GM23338 (cell line): ENCODE data around the gene JAZF1. TPM values are rescaled to one million over a fixed set of nuclear protein-coding genes. Genes with fewer than 3 reads are reported as not detected.
A peak's percentile ranks its signal among the peaks of the same experiment; 100 is the strongest.

Source experiments
- ATAC-seq: fragments of 200-7000 bp; cut with Tn5 transposase; 3 replicates; pipeline ENCODE4 v1.9.1; 2020
- DNase-seq: peaks from one replicate; pipeline ENCODE4 v3.0.0-alpha.2; 2015; ENCODE audit warnings: low spot score
- H2AFZ ChIP-seq: fragments of 200-600 bp; sonication (generic); 2 replicates; pipeline ENCODE4 v1.8.0; 2016; ENCODE audit warnings: antibody characterized with exemption, mild to moderate bottlenecking, moderate library complexity
- H3F3A ChIP-seq: fragments of 200-600 bp; sonication (generic); replicated peaks from 2 replicates; pipeline ENCODE4 v1.8.0; 2017; ENCODE audit warnings: antibody characterized with exemption, mixed run types, low read depth
- H3K27ac ChIP-seq: fragments of 200-600 bp; sonication (generic); 2 replicates; pipeline ENCODE4 v1.6.1; 2016; ENCODE audit warnings: low read depth
- H3K27me3 ChIP-seq: fragments of 200-600 bp; sonication (generic); 2 replicates; pipeline ENCODE4 v1.8.0; 2016; ENCODE audit warnings: mild to moderate bottlenecking, mixed run types, moderate library complexity; ENCODE audit not compliant: insufficient read depth
- H3K36me3 ChIP-seq: fragments of 200-600 bp; sonication (generic); 2 replicates; pipeline ENCODE4 v1.8.0; 2016; ENCODE audit warnings: mild to moderate bottlenecking; ENCODE audit not compliant: insufficient read depth
- H3K4me1 ChIP-seq: fragments of 200-600 bp; sonication (generic); 2 replicates; pipeline ENCODE4 v1.8.0; 2016; ENCODE audit warnings: mild to moderate bottlenecking, moderate library complexity; ENCODE audit not compliant: insufficient read depth
- H3K4me2 ChIP-seq: fragments of 200-600 bp; sonication (generic); 2 replicates; pipeline ENCODE4 v1.7.1; 2017; ENCODE audit warnings: mixed run types
- H3K4me3 ChIP-seq: fragments of 200-600 bp; sonication (generic); 2 replicates; pipeline ENCODE4 v1.6.1; 2016; ENCODE audit warnings: mixed run types
- H3K79me2 ChIP-seq: fragments of 200-600 bp; sonication (generic); replicated peaks from 2 replicates; pipeline ENCODE4 v1.8.0; 2017; ENCODE audit warnings: mild to moderate bottlenecking; ENCODE audit not compliant: insufficient read depth
- H3K9me2 ChIP-seq: fragments of 200-600 bp; sonication (generic); 2 replicates; pipeline ENCODE4 v1.8.0; 2017; ENCODE audit not compliant: insufficient read depth
- H4K20me1 ChIP-seq: fragments of 200-600 bp; sonication (generic); replicated peaks from 2 replicates; pipeline ENCODE4 v1.8.0; 2017; ENCODE audit warnings: mild to moderate bottlenecking; ENCODE audit not compliant: insufficient read depth
- H3K27ac Mint-ChIP-seq: 2 replicates; pipeline ENCODE4 v1.8.0; 2020; ENCODE audit warnings: inconsistent platforms, mild to moderate bottlenecking, moderate library complexity, mixed read lengths
- H3K27me3 Mint-ChIP-seq: 3 replicates; pipeline ENCODE4 v1.8.0; 2022; ENCODE audit warnings: low read depth, mild to moderate bottlenecking, moderate library complexity, mixed read lengths, inconsistent platforms; ENCODE audit not compliant: insufficient read depth, poor library complexity
- H3K36me3 Mint-ChIP-seq: 3 replicates; pipeline ENCODE4 v1.8.0; 2021; ENCODE audit warnings: low read depth, mild to moderate bottlenecking, inconsistent platforms, moderate library complexity, mixed read lengths
- H3K4me1 Mint-ChIP-seq: 3 replicates; pipeline ENCODE4 v1.8.0; 2020; ENCODE audit warnings: mild to moderate bottlenecking, inconsistent platforms, mixed read lengths
- H3K4me3 Mint-ChIP-seq: 3 replicates; pipeline ENCODE4 v1.8.0; 2021; ENCODE audit warnings: moderate library complexity, mild to moderate bottlenecking, inconsistent platforms, mixed read lengths
- H3K9me3 Mint-ChIP-seq: 3 replicates; pipeline ENCODE4 v1.8.0; 2020; ENCODE audit warnings: moderate library complexity, mild to moderate bottlenecking, inconsistent platforms, mixed read lengths
- CREB1 ChIP-seq: fragments of 250-450 bp; sonication (Bioruptor Pico); IDR thresholded peaks from 2 replicates; pipeline ENCODE4 v1.5.0; 2020; ENCODE audit warnings: low read depth, mild to moderate bottlenecking, moderate library complexity
- EZH2phosphoT487 ChIP-seq: fragments of 200-600 bp; sonication (generic); IDR thresholded peaks from one replicate; pipeline ENCODE4 v1.8.1; 2018; ENCODE audit warnings: antibody characterized with exemption; ENCODE audit not compliant: unreplicated experiment
- JUNB ChIP-seq: IDR thresholded peaks from one replicate; pipeline ENCODE4 v1.6.1; 2016; ENCODE audit warnings: antibody characterized with exemption; ENCODE audit not compliant: unreplicated experiment
- NANOG ChIP-seq: IDR thresholded peaks from 2 replicates; pipeline ENCODE4 v1.6.1; 2016; ENCODE audit warnings: antibody characterized with exemption, borderline replicate concordance
- POLR2AphosphoS5 ChIP-seq: IDR thresholded peaks from 2 replicates; pipeline ENCODE4 v1.6.1; 2016; ENCODE audit warnings: antibody characterized with exemption, low read depth
- STAT1 ChIP-seq: IDR thresholded peaks from one replicate; pipeline ENCODE4 v1.6.1; 2016; ENCODE audit warnings: antibody characterized with exemption; ENCODE audit not compliant: unreplicated experiment
- ZNF114 ChIP-seq: fragments of 250-450 bp; sonication (Bioruptor Pico); IDR thresholded peaks from 2 replicates; pipeline ENCODE4 v1.5.0; 2020; ENCODE audit warnings: mild to moderate bottlenecking, moderate library complexity
- ZNF331 ChIP-seq: fragments of 250-450 bp; sonication (Bioruptor Pico); IDR thresholded peaks from 2 replicates; pipeline ENCODE4 v1.5.0; 2020; ENCODE audit warnings: low read depth, mild to moderate bottlenecking, moderate library complexity
- polyA plus RNA-seq: library from polyadenylated mRNA; unstranded; fragments of >200 nt; fragmentation: Nextera tagmentation; extraction: Ambion mirVana; gene quantifications from 2 replicates; pipeline ENCODE4 v1.2.1, GENCODE V29; 2016
- total RNA-seq: library from RNA; depleted of rRNA; stranded (reverse); fragments of >200 nt; shearing (Covaris generic); gene quantifications from 2 replicates; pipeline ENCODE4 v1.2.3, GENCODE V29; 2014
- TF ChIP-seq, protein P1 (sequence below): IDR thresholded peaks from 2 replicates; pipeline ENCODE4 v1.6.1; 2016; ENCODE audit warnings: antibody characterized with exemption
- TF ChIP-seq, protein P2 (sequence below): fragments of 250-450 bp; sonication (Bioruptor Pico); IDR thresholded peaks from 2 replicates; pipeline ENCODE4 v1.5.0; 2020; ENCODE audit warnings: mild to moderate bottlenecking, moderate library complexity
- TF ChIP-seq, protein P3 (sequence below), 2 experiments: fragments of 200-600 bp in 1 of 2; sonication (generic) in 1 of 2; conservative IDR thresholded peaks; 2 replicates each; pipeline versions ENCODE4 v1.5.1 to v1.6.1; 2016 to 2017; ENCODE audit warnings: antibody characterized with exemption in 2 of 2, low read depth in 2 of 2, mild to moderate bottlenecking in 2 of 2, moderate library complexity in 1 of 2

Gene JAZF1
- total and polyA plus RNA-seq, 2 experiments from 2014 or later = 12.2 to 22.2 TPM

DNA sequence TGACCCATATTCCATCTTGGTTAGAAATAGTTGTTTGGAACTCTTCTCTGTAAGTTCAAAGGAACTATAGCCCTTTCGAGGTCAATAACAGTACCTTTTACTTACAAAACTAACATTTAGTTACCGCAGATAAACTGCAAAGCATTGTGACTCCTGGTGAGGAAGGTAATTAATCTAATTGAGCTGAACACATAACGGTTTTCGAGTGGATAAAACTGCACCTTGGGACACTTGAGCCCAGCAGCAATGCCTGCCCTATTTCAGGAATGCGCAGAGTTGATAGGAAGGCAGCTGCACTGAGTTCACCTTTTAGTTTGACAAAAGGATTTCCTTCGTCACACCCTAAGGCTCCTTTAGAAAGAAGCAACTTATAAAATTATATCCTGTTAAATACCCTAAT is 75.4 kb downstream of the JAZF1 start:
- no peaks in the 10 kb centered on the region for H3F3A ChIP-seq
- no peak for TF ChIP-seq NANOG
- TF ChIP-seq, protein P1, sequence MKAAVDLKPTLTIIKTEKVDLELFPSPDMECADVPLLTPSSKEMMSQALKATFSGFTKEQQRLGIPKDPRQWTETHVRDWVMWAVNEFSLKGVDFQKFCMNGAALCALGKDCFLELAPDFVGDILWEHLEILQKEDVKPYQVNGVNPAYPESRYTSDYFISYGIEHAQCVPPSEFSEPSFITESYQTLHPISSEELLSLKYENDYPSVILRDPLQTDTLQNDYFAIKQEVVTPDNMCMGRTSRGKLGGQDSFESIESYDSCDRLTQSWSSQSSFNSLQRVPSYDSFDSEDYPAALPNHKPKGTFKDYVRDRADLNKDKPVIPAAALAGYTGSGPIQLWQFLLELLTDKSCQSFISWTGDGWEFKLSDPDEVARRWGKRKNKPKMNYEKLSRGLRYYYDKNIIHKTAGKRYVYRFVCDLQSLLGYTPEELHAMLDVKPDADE = no peak
- no peak for TF ChIP-seq POLR2AphosphoS5
- TF ChIP-seq, protein P2, sequence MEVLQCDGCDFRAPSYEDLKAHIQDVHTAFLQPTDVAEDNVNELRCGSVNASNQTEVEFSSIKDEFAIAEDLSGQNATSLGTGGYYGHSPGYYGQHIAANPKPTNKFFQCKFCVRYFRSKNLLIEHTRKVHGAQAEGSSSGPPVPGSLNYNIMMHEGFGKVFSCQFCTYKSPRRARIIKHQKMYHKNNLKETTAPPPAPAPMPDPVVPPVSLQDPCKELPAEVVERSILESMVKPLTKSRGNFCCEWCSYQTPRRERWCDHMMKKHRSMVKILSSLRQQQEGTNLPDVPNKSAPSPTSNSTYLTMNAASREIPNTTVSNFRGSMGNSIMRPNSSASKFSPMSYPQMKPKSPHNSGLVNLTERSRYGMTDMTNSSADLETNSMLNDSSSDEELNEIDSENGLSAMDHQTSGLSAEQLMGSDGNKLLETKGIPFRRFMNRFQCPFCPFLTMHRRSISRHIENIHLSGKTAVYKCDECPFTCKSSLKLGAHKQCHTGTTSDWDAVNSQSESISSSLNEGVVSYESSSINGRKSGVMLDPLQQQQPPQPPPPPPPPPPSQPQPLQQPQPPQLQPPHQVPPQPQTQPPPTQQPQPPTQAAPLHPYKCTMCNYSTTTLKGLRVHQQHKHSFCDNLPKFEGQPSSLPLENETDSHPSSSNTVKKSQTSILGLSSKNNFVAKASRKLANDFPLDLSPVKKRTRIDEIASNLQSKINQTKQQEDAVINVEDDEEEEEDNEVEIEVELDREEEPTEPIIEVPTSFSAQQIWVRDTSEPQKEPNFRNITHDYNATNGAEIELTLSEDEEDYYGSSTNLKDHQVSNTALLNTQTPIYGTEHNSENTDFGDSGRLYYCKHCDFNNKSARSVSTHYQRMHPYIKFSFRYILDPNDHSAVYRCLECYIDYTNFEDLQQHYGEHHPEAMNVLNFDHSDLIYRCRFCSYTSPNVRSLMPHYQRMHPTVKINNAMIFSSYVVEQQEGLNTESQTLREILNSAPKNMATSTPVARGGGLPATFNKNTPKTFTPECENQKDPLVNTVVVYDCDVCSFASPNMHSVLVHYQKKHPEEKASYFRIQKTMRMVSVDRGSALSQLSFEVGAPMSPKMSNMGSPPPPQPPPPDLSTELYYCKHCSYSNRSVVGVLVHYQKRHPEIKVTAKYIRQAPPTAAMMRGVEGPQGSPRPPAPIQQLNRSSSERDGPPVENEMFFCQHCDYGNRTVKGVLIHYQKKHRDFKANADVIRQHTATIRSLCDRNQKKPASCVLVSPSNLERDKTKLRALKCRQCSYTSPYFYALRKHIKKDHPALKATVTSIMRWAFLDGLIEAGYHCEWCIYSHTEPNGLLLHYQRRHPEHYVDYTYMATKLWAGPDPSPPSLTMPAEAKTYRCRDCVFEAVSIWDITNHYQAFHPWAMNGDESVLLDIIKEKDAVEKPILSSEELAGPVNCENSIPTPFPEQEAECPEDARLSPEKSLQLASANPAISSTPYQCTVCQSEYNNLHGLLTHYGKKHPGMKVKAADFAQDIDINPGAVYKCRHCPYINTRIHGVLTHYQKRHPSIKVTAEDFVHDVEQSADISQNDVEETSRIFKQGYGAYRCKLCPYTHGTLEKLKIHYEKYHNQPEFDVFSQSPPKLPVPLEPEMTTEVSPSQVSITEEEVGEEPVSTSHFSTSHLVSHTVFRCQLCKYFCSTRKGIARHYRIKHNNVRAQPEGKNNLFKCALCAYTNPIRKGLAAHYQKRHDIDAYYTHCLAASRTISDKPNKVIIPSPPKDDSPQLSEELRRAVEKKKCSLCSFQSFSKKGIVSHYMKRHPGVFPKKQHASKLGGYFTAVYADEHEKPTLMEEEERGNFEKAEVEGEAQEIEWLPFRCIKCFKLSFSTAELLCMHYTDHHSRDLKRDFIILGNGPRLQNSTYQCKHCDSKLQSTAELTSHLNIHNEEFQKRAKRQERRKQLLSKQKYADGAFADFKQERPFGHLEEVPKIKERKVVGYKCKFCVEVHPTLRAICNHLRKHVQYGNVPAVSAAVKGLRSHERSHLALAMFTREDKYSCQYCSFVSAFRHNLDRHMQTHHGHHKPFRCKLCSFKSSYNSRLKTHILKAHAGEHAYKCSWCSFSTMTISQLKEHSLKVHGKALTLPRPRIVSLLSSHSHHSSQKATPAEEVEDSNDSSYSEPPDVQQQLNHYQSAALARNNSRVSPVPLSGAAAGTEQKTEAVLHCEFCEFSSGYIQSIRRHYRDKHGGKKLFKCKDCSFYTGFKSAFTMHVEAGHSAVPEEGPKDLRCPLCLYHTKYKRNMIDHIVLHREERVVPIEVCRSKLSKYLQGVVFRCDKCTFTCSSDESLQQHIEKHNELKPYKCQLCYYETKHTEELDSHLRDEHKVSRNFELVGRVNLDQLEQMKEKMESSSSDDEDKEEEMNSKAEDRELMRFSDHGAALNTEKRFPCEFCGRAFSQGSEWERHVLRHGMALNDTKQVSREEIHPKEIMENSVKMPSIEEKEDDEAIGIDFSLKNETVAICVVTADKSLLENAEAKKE = no peak
- TF ChIP-seq ZNF114 (CRISPR knock-in tag) = no peak
- TF ChIP-seq, protein P3, sequence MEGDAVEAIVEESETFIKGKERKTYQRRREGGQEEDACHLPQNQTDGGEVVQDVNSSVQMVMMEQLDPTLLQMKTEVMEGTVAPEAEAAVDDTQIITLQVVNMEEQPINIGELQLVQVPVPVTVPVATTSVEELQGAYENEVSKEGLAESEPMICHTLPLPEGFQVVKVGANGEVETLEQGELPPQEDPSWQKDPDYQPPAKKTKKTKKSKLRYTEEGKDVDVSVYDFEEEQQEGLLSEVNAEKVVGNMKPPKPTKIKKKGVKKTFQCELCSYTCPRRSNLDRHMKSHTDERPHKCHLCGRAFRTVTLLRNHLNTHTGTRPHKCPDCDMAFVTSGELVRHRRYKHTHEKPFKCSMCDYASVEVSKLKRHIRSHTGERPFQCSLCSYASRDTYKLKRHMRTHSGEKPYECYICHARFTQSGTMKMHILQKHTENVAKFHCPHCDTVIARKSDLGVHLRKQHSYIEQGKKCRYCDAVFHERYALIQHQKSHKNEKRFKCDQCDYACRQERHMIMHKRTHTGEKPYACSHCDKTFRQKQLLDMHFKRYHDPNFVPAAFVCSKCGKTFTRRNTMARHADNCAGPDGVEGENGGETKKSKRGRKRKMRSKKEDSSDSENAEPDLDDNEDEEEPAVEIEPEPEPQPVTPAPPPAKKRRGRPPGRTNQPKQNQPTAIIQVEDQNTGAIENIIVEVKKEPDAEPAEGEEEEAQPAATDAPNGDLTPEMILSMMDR (conservative IDR thresholded peaks at IDR 0.05; ENCODE audit: low read depth in 2 of 2) = no peak
- no peak for TF ChIP-seq EZH2phosphoT487
- no peak for TF ChIP-seq JUNB
- TF ChIP-seq STAT1 = no peak
- no peak for TF ChIP-seq ZNF331 (CRISPR knock-in tag)
- no peak for TF ChIP-seq CREB1 (CRISPR knock-in tag)
- H3K4me2 ChIP-seq = 0 out of 2 replicates have a peak overlapping the region, but pooled peaks have one; percentile 41
- peaks cover 40% of the 10 kb centered on the region for H3K79me2 ChIP-seq
- Mint-ChIP-seq H3K4me3 (no peak overlapping the region), H3K9me3 (no peaks in the 10 kb centered on the region), H3K4me1 (peaks cover 25% of the 10 kb centered on the region), H3K27me3 (peaks cover 4% of the 10 kb centered on the region), H3K36me3 (no peaks in the 10 kb centered on the region), H3K27ac (no peak overlapping the region)
- no peak for DNase-seq
- H3K27me3 ChIP-seq = no peaks in the 10 kb centered on the region
- no peak overlapping the region for H3K4me3 ChIP-seq
- H4K20me1 ChIP-seq = no peaks in the 10 kb centered on the region
- H2AFZ ChIP-seq = no peak overlapping the region
- ATAC-seq = no peak; the same call in 2 of the 3 replicates
- no peaks in the 10 kb centered on the region for H3K36me3 ChIP-seq
- H3K9me2 ChIP-seq = peaks cover 3% of the 10 kb centered on the region; the same call in 1 of the 2 replicates
- H3K4me1 ChIP-seq = peaks cover 24% of the 10 kb centered on the region
- H3K27ac ChIP-seq = no peak overlapping the region
